SH-SY5Y (cell line): ENCODE data around the gene IFI27.

ENCODE experiments used
- GATA2 ChIP-seq: IDR thresholded peaks from 2 replicates; pipeline ENCODE4 v1.6.1; 2011; ENCODE audit warnings: mild to moderate bottlenecking, low read depth, low read length
- GATA3 ChIP-seq: IDR thresholded peaks from 2 replicates; pipeline ENCODE4 v1.6.1; 2011; ENCODE audit warnings: low read depth, mild to moderate bottlenecking, low read length, moderate library complexity

DNA sequence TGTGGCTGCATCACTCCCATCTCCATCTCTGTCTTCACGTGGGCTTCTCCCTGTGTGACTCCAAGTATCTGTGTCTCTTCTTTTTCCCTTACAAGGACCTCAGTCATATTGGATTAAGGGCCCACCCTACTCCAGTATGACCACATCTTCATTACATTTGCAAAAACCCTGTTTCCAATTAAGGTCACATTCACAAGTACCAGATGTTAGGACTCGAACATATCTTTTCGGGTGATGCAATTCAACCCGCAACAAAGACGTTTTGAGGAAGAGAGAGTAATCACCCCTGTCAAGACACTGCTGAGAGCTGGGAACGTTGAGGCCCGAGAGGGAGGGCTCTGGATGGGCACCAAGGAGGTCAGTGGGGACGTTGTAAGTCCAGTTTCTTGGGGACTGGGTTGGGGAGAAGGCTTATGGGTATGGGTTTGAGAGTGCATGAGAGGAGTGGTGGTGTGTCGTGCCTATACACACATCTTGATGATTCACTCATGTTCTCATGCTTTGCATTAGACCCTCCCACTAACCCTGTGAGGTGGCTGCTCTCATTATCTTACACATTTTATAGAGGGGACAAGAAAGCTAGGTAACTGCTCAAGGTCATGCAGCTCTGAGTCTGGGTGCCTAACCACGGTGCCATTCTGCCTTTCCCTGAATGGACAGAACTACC, 12.1 kb upstream of the IFI27 start:
- TF ChIP-seq GATA2 (no peak), GATA3 (no peak)
